Measurements from ENCODE around the gene SHC3.

The SHC3 gene

GRCh38 chr9:89049646-89050045 lies 129.0 kb downstream of the SHC3 start:
- no peaks in the 10 kb centered on the region for H3K9me3 ChIP-seq (ENCODE audit: control insufficient read depth in 1 of 2, low read length in 2 of 2)
- H3K9ac ChIP-seq (ENCODE audit: low read depth in 1 of 2, low read length in 2 of 2) = no peak overlapping the region
- H3K36me3 ChIP-seq (ENCODE audit: control insufficient read depth in 1 of 2, insufficient read depth in 2 of 2, low read length in 2 of 2) = no peaks in the 10 kb centered on the region
- no peaks in the 10 kb centered on the region for H3K4me1 ChIP-seq (ENCODE audit: control insufficient read depth in 1 of 2, insufficient read depth in 2 of 2, low read length in 2 of 2)
- no peak overlapping the region for H3K27ac ChIP-seq (ENCODE audit: low read depth, low read length)
- no peaks in the 10 kb centered on the region for H3K27me3 ChIP-seq (ENCODE audit: control insufficient read depth in 1 of 2, insufficient read depth in 2 of 2, low read length in 2 of 2)
- no peak overlapping the region for H3K4me3 ChIP-seq (ENCODE audit: low read depth in 1 of 2, low read length in 2 of 2)

- H3K9ac ChIP-seq (ENCODE audit: low read depth in 1 of 2, low read length in 2 of 2) = no peak overlapping the region
- H3K4me3 ChIP-seq (ENCODE audit: low read depth in 1 of 2, low read length in 2 of 2) = no peak overlapping the region
- no peaks in the 10 kb centered on the region for H3K4me1 ChIP-seq (ENCODE audit: control insufficient read depth in 1 of 2, insufficient read depth in 2 of 2, low read length in 2 of 2)
- no peaks in the 10 kb centered on the region for H3K36me3 ChIP-seq (ENCODE audit: control insufficient read depth in 1 of 2, insufficient read depth in 2 of 2, low read length in 2 of 2)
- no peaks in the 10 kb centered on the region for H3K27me3 ChIP-seq (ENCODE audit: control insufficient read depth in 1 of 2, insufficient read depth in 2 of 2, low read length in 2 of 2)
- no peaks in the 10 kb centered on the region for H3K9me3 ChIP-seq (ENCODE audit: control insufficient read depth in 1 of 2, low read length in 2 of 2)
- no peak overlapping the region for H3K27ac ChIP-seq (ENCODE audit: low read depth, low read length)
Observed at GRCh38 chr9:89048616-89049015, 130.0 kb downstream of the SHC3 start.

GRCh38 chr9:89047667-89048066 lies 131.0 kb downstream of the SHC3 start:
- no peaks in the 10 kb centered on the region for H3K4me1 ChIP-seq (ENCODE audit: control insufficient read depth in 1 of 2, insufficient read depth in 2 of 2, low read length in 2 of 2)
- no peak overlapping the region for H3K27ac ChIP-seq (ENCODE audit: low read depth, low read length)
- H3K9me3 ChIP-seq (ENCODE audit: control insufficient read depth in 1 of 2, low read length in 2 of 2) = no peaks in the 10 kb centered on the region
- H3K9ac ChIP-seq (ENCODE audit: low read depth in 1 of 2, low read length in 2 of 2) = no peak overlapping the region
- H3K4me3 ChIP-seq (ENCODE audit: low read depth in 1 of 2, low read length in 2 of 2) = no peak overlapping the region
- no peaks in the 10 kb centered on the region for H3K36me3 ChIP-seq (ENCODE audit: control insufficient read depth in 1 of 2, insufficient read depth in 2 of 2, low read length in 2 of 2)
- no peaks in the 10 kb centered on the region for H3K27me3 ChIP-seq (ENCODE audit: control insufficient read depth in 1 of 2, insufficient read depth in 2 of 2, low read length in 2 of 2)

GRCh38 chr9:89046832-89047231 lies 131.8 kb downstream of the SHC3 start:
- H3K4me3 ChIP-seq (ENCODE audit: low read depth in 1 of 2, low read length in 2 of 2) = no peak overlapping the region
- no peaks in the 10 kb centered on the region for H3K27me3 ChIP-seq (ENCODE audit: control insufficient read depth in 1 of 2, insufficient read depth in 2 of 2, low read length in 2 of 2)
- H3K27ac ChIP-seq (ENCODE audit: low read depth, low read length) = no peak overlapping the region
- no peaks in the 10 kb centered on the region for H3K36me3 ChIP-seq (ENCODE audit: control insufficient read depth in 1 of 2, insufficient read depth in 2 of 2, low read length in 2 of 2)
- no peaks in the 10 kb centered on the region for H3K9me3 ChIP-seq (ENCODE audit: control insufficient read depth in 1 of 2, low read length in 2 of 2)
- no peak overlapping the region for H3K9ac ChIP-seq (ENCODE audit: low read depth in 1 of 2, low read length in 2 of 2)
- H3K4me1 ChIP-seq (ENCODE audit: control insufficient read depth in 1 of 2, insufficient read depth in 2 of 2, low read length in 2 of 2) = no peaks in the 10 kb centered on the region

- no peaks in the 10 kb centered on the region for H3K36me3 ChIP-seq (ENCODE audit: control insufficient read depth in 1 of 2, insufficient read depth in 2 of 2, low read length in 2 of 2)
- no peaks in the 10 kb centered on the region for H3K27me3 ChIP-seq (ENCODE audit: control insufficient read depth in 1 of 2, insufficient read depth in 2 of 2, low read length in 2 of 2)
- H3K27ac ChIP-seq (ENCODE audit: low read depth, low read length) = no peak overlapping the region
- no peak overlapping the region for H3K9ac ChIP-seq (ENCODE audit: low read depth in 1 of 2, low read length in 2 of 2)
- H3K4me1 ChIP-seq (ENCODE audit: control insufficient read depth in 1 of 2, insufficient read depth in 2 of 2, low read length in 2 of 2) = no peaks in the 10 kb centered on the region
- H3K4me3 ChIP-seq (ENCODE audit: low read depth in 1 of 2, low read length in 2 of 2) = no peak overlapping the region
- no peaks in the 10 kb centered on the region for H3K9me3 ChIP-seq (ENCODE audit: control insufficient read depth in 1 of 2, low read length in 2 of 2)
Observed at GRCh38 chr9:89044881-89045280, 133.7 kb downstream of the SHC3 start.

- no peaks in the 10 kb centered on the region for H3K9me3 ChIP-seq (ENCODE audit: control insufficient read depth in 1 of 2, low read length in 2 of 2)
- H3K9ac ChIP-seq (ENCODE audit: low read depth in 1 of 2, low read length in 2 of 2) = no peak overlapping the region
- no peak overlapping the region for H3K4me3 ChIP-seq (ENCODE audit: low read depth in 1 of 2, low read length in 2 of 2)
- no peaks in the 10 kb centered on the region for H3K27me3 ChIP-seq (ENCODE audit: control insufficient read depth in 1 of 2, insufficient read depth in 2 of 2, low read length in 2 of 2)
- H3K36me3 ChIP-seq (ENCODE audit: control insufficient read depth in 1 of 2, insufficient read depth in 2 of 2, low read length in 2 of 2) = no peaks in the 10 kb centered on the region
- H3K27ac ChIP-seq (ENCODE audit: low read depth, low read length) = no peak overlapping the region
- H3K4me1 ChIP-seq (ENCODE audit: control insufficient read depth in 1 of 2, insufficient read depth in 2 of 2, low read length in 2 of 2) = no peaks in the 10 kb centered on the region
Observed at GRCh38 chr9:89044104-89044503, 134.5 kb downstream of the SHC3 start.

GRCh38 chr9:89042984-89043383 lies 135.6 kb downstream of the SHC3 start:
- H3K4me1 ChIP-seq (ENCODE audit: control insufficient read depth in 1 of 2, insufficient read depth in 2 of 2, low read length in 2 of 2) = peaks cover 0 to under 1% of the 10 kb centered on the region in 2 donors
- H3K4me3 ChIP-seq (ENCODE audit: low read depth in 1 of 2, low read length in 2 of 2) = no peak overlapping the region
- H3K36me3 ChIP-seq (ENCODE audit: control insufficient read depth in 1 of 2, insufficient read depth in 2 of 2, low read length in 2 of 2) = no peaks in the 10 kb centered on the region
- no peak overlapping the region for H3K27ac ChIP-seq (ENCODE audit: low read depth, low read length)
- no peaks in the 10 kb centered on the region for H3K9me3 ChIP-seq (ENCODE audit: control insufficient read depth in 1 of 2, low read length in 2 of 2)
- no peak overlapping the region for H3K9ac ChIP-seq (ENCODE audit: low read depth in 1 of 2, low read length in 2 of 2)
- H3K27me3 ChIP-seq (ENCODE audit: control insufficient read depth in 1 of 2, insufficient read depth in 2 of 2, low read length in 2 of 2) = no peaks in the 10 kb centered on the region

GRCh38 chr9:89039664-89040063 lies 139.0 kb downstream of the SHC3 start:
- Histone ChIP-seq H3K4me1 (ENCODE audit: control insufficient read depth in 1 of 2, insufficient read depth in 2 of 2, low read length in 2 of 2) (peaks cover 0 to 7% of the 10 kb centered on the region in 2 donors), H3K27ac (ENCODE audit: low read depth, low read length) (no peak overlapping the region), H3K36me3 (ENCODE audit: control insufficient read depth in 1 of 2, insufficient read depth in 2 of 2, low read length in 2 of 2) (no peaks in the 10 kb centered on the region)

GRCh38 chr9:89039104-89039465 lies 139.5 kb downstream of the SHC3 start:
- H3K4me1 ChIP-seq (ENCODE audit: control insufficient read depth in 1 of 2, insufficient read depth in 2 of 2, low read length in 2 of 2) = peaks cover 0 to 7% of the 10 kb centered on the region in 2 donors
- no peaks in the 10 kb centered on the region for H3K27me3 ChIP-seq (ENCODE audit: control insufficient read depth in 1 of 2, insufficient read depth in 2 of 2, low read length in 2 of 2)
- H3K9ac ChIP-seq (ENCODE audit: low read depth in 1 of 2, low read length in 2 of 2) = no peak overlapping the region
- no peak overlapping the region for H3K27ac ChIP-seq (ENCODE audit: low read depth, low read length)
- no peaks in the 10 kb centered on the region for H3K9me3 ChIP-seq (ENCODE audit: control insufficient read depth in 1 of 2, low read length in 2 of 2)
- H3K36me3 ChIP-seq (ENCODE audit: control insufficient read depth in 1 of 2, insufficient read depth in 2 of 2, low read length in 2 of 2) = no peaks in the 10 kb centered on the region
- H3K4me3 ChIP-seq (ENCODE audit: low read depth in 1 of 2, low read length in 2 of 2) = no peak overlapping the region

More at GRCh38 chr9:89039664-89040063, 139.0 kb downstream of the SHC3 start:
- Histone ChIP-seq H3K9ac (ENCODE audit: low read depth in 1 of 2, low read length in 2 of 2) (no peak overlapping the region), H3K4me3 (ENCODE audit: low read depth in 1 of 2, low read length in 2 of 2) (no peak overlapping the region), H3K9me3 (ENCODE audit: control insufficient read depth in 1 of 2, low read length in 2 of 2) (no peaks in the 10 kb centered on the region), H3K27me3 (ENCODE audit: control insufficient read depth in 1 of 2, insufficient read depth in 2 of 2, low read length in 2 of 2) (no peaks in the 10 kb centered on the region)

- Histone ChIP-seq H3K4me3 (ENCODE audit: low read depth in 1 of 2, low read length in 2 of 2) (no peak overlapping the region), H3K27ac (ENCODE audit: low read depth, low read length) (no peak overlapping the region), H3K9me3 (ENCODE audit: control insufficient read depth in 1 of 2, low read length in 2 of 2) (no peaks in the 10 kb centered on the region), H3K9ac (ENCODE audit: low read depth in 1 of 2, low read length in 2 of 2) (no peak overlapping the region), H3K36me3 (ENCODE audit: control insufficient read depth in 1 of 2, insufficient read depth in 2 of 2, low read length in 2 of 2) (no peaks in the 10 kb centered on the region), H3K4me1 (ENCODE audit: control insufficient read depth in 1 of 2, insufficient read depth in 2 of 2, low read length in 2 of 2) (peaks cover 0 to 7% of the 10 kb centered on the region in 2 donors), H3K27me3 (ENCODE audit: control insufficient read depth in 1 of 2, insufficient read depth in 2 of 2, low read length in 2 of 2) (no peaks in the 10 kb centered on the region)
Observed at GRCh38 chr9:89038382-89039103, 140.1 kb downstream of the SHC3 start.

All from duodenal mucosa (tissue), 2 donors.